GM21528 (cell line): ENCODE results near the gene C4orf50.
"Not testable (repeated sequence)": the region's sequence is repeated elsewhere in the genome, so short reads cannot be mapped to it uniquely, and the experiment has no call there.

Experiments
- ATAC-seq: cut with Tn5 transposase; IDR thresholded peaks from one replicate; pipeline ENCODE4 v1.9.1; 2021; ENCODE audit warnings: mild to moderate bottlenecking, moderate library complexity; ENCODE audit not compliant: unreplicated experiment, low FRiP score

The C4orf50 gene

GRCh38 chr4:5954056-5954760 is 64.0 kb downstream of the C4orf50 start:
- no peak for ATAC-seq

- no peak for ATAC-seq
Observed at GRCh38 chr4:5952975-5953951, 65.0 kb downstream of the C4orf50 start.

- ATAC-seq: no peak
Observed at GRCh38 chr4:5952286-5952974, 65.8 kb downstream of the C4orf50 start.

- not testable (repeated sequence) for ATAC-seq
Observed at GRCh38 chr4:5946653-5947052, 71.6 kb downstream of the C4orf50 start.

DNA sequence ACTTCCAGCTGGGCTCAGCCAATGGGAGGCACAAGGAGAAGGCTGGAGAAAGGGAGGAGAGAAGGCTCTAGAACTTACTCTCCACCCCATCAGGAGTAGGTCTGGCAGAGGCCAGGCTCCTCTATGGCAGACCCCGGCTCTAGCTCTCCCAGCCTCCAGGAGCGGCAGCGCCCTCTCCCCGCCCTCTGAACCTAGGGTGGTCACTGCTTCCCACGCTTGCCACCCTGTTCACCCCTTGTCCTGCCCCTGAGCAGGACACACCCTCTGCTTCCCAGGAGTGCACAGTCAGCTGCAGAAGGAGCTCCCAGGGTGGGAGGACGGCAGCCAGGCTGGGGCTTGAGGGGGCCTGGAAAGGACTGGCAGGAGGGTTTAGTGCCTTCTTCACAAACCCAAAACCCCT is 72.3 kb downstream of the C4orf50 start:
- ATAC-seq: no peak

- no peak for ATAC-seq
Observed at GRCh38 chr4:5945171-5945570, 73.1 kb downstream of the C4orf50 start.

DNA sequence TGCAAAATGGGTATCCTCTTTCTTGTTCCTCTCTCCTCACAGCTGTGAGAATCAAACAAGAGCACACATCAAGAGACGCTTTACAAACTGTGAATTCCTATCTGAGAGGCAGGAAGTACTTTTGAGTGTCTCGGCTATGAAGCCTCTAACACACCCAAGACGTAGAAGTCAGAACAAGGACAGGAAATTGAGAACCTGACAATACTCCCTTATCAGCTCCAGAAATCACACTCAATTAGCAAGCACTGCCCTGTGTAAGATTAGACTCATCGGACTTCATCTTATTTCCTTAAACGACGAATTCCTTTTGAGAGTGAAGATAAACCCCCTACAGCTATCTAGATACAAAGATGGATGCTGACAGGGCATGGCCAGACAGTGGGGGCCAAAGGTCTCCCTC is 74.7 kb downstream of the C4orf50 start:
- no peak for ATAC-seq

- ATAC-seq: no peak
Observed at GRCh38 chr4:5942947-5943346, 75.3 kb downstream of the C4orf50 start.

DNA sequence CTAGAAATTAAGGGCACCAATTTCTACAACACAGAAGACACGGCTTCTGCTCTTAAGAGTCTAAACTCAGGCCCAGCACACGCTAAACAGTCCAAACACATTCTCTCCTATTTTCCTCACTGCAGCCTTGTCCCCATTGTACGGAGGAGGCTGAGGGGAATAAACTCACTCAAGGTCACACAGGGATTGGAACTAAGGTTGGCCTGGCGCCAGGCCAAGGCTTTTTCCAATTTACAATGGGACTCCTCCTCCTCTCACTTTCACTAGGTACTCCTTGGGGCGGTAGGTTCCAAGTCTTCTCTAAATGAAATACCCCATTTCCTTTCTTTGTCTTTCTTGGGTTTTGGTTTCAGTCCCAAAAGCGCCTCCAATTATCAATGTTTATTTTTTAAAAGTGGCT is 76.6 kb downstream of the C4orf50 start:
- no peak for ATAC-seq

DNA sequence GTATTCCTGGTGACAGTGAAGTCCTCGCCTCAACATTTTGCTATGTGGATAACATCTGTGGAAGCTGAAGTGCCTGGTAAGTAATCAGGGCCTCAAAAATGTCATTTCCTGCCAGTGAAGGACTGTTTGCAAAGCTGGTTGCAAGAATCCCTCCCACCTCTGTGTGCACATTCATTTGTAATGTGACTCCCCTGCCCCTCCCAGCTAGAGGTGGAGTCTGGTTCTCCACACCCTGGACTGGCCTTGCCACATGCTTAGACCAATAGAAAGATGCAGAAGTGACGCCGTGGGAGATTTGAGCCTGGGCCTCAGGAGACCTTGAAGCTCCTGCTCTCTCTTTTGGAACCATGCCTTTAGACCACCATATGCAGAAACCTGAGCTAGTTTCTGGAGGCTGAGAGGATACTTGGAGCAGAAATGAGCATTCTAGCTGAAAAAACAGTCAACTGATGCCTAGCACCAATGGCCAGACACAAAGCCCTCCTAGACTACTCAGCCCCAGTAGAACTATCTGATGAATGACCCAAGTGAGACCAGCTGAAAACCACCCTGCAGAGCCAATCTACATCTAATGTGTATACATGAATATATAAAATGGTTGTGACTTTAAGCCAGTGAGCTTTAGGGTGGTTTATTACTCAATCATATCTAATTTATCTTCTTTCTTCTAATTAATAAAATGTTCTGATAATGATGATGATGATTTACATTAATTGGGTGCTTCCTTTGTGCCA is 77.6 kb downstream of the C4orf50 start:
- ATAC-seq: no peak

GRCh38 chr4:5933996-5934831 is 84.0 kb downstream of the C4orf50 start:
- ATAC-seq: no peak

DNA sequence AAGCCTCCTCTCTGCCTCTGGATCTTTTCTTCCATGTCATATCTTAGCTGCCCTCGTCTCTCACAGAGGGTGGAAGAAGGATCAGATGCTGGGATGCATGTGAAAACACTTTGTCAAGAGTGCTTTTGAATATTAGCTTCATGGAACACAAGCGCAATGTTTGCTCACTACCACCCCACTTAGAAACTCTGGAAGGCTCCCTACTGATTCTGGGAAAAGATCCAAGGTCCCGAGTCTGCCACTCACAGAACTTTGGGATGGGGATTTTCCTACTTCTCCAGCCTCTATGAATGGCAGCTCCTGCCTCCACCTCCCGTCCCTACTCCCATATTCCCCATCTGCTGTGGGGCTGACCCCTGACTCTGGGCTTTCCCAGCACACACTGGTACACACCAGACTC is 85.1 kb downstream of the C4orf50 start:
- ATAC-seq: no peak

- no peak for ATAC-seq
Observed at GRCh38 chr4:5932035-5932568, 86.1 kb downstream of the C4orf50 start.

- ATAC-seq: no peak
Observed at GRCh38 chr4:5931526-5931925, 86.7 kb downstream of the C4orf50 start.

DNA sequence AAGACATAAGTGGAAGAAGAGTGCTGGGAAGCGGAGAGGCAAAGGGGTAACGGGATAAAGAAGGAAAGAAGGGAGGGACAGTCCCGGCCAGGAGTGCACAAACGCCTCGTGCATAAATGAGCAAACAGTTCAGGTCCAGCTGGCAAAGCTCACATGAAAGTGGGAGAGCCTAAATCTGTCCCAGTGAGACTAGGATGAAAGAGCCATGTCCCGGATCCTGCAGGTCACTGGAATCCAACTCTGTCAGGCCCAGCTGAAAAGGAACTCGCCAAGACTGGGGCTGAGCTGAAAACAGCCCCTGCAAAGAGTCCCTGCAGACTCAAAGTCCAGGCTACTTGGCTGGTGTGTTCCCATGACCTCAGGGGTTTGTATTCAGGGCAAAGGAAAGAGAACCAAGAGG is 87.4 kb downstream of the C4orf50 start:
- no peak for ATAC-seq

- ATAC-seq: no peak
Observed at GRCh38 chr4:5930456-5930855, 87.8 kb downstream of the C4orf50 start.

DNA sequence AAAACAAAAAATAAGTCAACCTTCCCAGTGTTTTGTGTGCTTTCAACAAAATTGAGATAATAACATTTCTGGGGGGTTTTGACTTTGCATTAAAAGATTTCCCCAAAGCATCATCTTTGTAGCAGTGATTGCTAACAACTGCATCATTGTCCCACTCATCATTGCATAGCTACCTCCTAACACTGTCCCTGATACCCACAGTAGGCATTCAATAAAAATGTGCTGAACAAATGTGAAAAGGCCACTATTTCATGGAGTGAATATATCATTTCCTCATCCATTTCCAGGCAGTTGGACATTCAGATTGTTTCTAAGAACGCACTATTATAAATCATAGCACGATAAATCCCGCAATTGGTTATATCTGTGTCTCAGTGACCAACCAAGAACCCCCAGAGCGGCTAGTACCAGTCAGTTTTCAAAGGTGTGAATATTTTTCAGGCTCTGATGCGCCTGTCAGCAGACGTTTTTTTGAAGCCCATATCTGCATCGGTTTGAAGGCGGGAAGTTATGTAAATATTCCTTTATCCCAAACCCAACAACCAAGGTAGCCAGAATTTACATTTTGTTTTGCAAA is 89.3 kb downstream of the C4orf50 start:
- ATAC-seq: no peak

DNA sequence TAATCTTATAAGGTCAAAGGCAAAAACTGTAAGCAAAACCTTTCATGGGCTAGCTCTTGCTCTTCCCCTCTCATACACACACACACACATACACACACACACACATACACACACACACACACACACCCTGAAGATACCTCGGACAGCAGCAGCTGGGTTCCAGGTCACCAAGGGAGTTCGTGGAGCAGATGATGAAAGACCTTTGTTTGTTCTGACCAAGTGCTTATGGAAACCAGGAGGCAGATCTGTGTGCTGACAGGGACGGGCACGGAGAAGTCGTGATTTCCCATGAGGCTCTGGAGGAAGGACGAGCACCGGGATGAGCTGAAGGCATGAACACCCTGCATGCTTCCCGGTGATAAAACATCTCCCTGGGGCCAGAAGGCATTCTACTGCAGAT is 90.0 kb downstream of the C4orf50 start:
- ATAC-seq: no peak

GRCh38 chr4:5927747-5928146 is 90.5 kb downstream of the C4orf50 start:
- no peak for ATAC-seq
